ENCODE results near the gene ZNF763. TPM values are rescaled to one million over a fixed set of nuclear protein-coding genes. Genes with fewer than 3 reads are reported as not detected.

Gene ZNF763
- polyA plus RNA-seq, 3 donors = 1.3 to 2.6 (median 1.7) TPM

- Mint-ChIP-seq H3K27ac (no peak overlapping the region), H3K27me3 (ENCODE audit: low read depth in 3 of 3) (peaks cover 0 to 1% (median 0%) of the 10 kb centered on the region in 3 donors), H3K4me1 (no peaks in the 10 kb centered on the region), H3K9me3 (peaks cover 66 to 93% (median 91%) of the 10 kb centered on the region in 7 donors), H3K4me3 (no peak overlapping the region), H3K36me3 (peaks cover 70 to 86% of the 10 kb centered on the region in 2 donors)
- Histone ChIP-seq H3K9me3 (replicated peaks in 1 of 2; ENCODE audit: control insufficient read depth in 1 of 2, insufficient read depth in 1 of 2, low read length in 2 of 2) (peaks cover 85 to 90% of the 10 kb centered on the region in 2 donors), H4K20me1 (ENCODE audit: insufficient read depth, low read length) (no peaks in the 10 kb centered on the region), H3K27ac (ENCODE audit: low read depth in 1 of 2, low read length in 2 of 2) (no peak overlapping the region), H3K4me3 (replicated peaks in 1 of 3; ENCODE audit: low read depth in 2 of 3, low read length in 3 of 3) (peak overlapping the region in 1 of 3 experiments; percentile 51), H3K36me3 (replicated peaks in 1 of 2; ENCODE audit: control insufficient read depth in 1 of 2, insufficient read depth in 2 of 2, low read length in 2 of 2) (peaks cover 30 to 87% of the 10 kb centered on the region in 2 donors), H3K4me2 (replicated peaks; ENCODE audit: extremely low read depth, low read length, poor library complexity, severe bottlenecking) (no peak overlapping the region), H3K27me3 (ENCODE audit: control insufficient read depth in 2 of 2, insufficient read depth in 2 of 2, low read length in 2 of 2) (no peaks in the 10 kb centered on the region), H3K79me2 (ENCODE audit: insufficient read depth, low read length) (peaks cover 73% of the 10 kb centered on the region), H3K9ac (ENCODE audit: insufficient read depth, low read length, poor library complexity, severe bottlenecking) (no peak overlapping the region), H2AFZ (ENCODE audit: insufficient read depth, low read depth, low read length, poor library complexity, severe bottlenecking) (no peak overlapping the region), H3K4me1 (ENCODE audit: control insufficient read depth in 1 of 2, insufficient read depth in 2 of 2, low read length in 2 of 2) (no peaks in the 10 kb centered on the region)
- TF ChIP-seq, protein P1, sequence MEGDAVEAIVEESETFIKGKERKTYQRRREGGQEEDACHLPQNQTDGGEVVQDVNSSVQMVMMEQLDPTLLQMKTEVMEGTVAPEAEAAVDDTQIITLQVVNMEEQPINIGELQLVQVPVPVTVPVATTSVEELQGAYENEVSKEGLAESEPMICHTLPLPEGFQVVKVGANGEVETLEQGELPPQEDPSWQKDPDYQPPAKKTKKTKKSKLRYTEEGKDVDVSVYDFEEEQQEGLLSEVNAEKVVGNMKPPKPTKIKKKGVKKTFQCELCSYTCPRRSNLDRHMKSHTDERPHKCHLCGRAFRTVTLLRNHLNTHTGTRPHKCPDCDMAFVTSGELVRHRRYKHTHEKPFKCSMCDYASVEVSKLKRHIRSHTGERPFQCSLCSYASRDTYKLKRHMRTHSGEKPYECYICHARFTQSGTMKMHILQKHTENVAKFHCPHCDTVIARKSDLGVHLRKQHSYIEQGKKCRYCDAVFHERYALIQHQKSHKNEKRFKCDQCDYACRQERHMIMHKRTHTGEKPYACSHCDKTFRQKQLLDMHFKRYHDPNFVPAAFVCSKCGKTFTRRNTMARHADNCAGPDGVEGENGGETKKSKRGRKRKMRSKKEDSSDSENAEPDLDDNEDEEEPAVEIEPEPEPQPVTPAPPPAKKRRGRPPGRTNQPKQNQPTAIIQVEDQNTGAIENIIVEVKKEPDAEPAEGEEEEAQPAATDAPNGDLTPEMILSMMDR (IDR thresholded peaks at IDR 0.05) = no peak
- no peak for DNase-seq
- intact Hi-C loops (cut with micrococcal nuclease) = no loop called here
- WGBS (ENCODE audit: insufficient coverage) = 100% methylated on average over 1 of the region's 10 CpGs
These were observed 22.6 kb upstream of the ZNF763 start for GRCh38 chr19:11942008-11942842.

GRCh38 chr19:11942843-11943108 lies 22.1 kb upstream of the ZNF763 start:
- H3K4me3 ChIP-seq (replicated peaks in 1 of 3; ENCODE audit: low read depth in 2 of 3, low read length in 3 of 3) = peak overlapping the region in 1 of 3 experiments; percentile 51
- TF ChIP-seq, protein P1 (IDR thresholded peaks at IDR 0.05) = no peak
- no peak overlapping the region for H3K27ac ChIP-seq (ENCODE audit: low read depth in 1 of 2, low read length in 2 of 2)
- H4K20me1 ChIP-seq (ENCODE audit: insufficient read depth, low read length) = no peaks in the 10 kb centered on the region
- no peaks in the 10 kb centered on the region for H3K27me3 ChIP-seq (ENCODE audit: control insufficient read depth in 2 of 2, insufficient read depth in 2 of 2, low read length in 2 of 2)
- Mint-ChIP-seq H3K4me1 (no peaks in the 10 kb centered on the region), H3K36me3 (peaks cover 75 to 86% of the 10 kb centered on the region in 2 donors), H3K27ac (no peak overlapping the region), H3K9me3 (peaks cover 68 to 93% (median 91%) of the 10 kb centered on the region in 7 donors), H3K4me3 (no peak overlapping the region), H3K27me3 (ENCODE audit: low read depth in 3 of 3) (peaks cover 0 to 1% (median 0%) of the 10 kb centered on the region in 3 donors)
- peaks cover 83 to 91% of the 10 kb centered on the region in 2 donors for H3K9me3 ChIP-seq (replicated peaks in 1 of 2; ENCODE audit: control insufficient read depth in 1 of 2, insufficient read depth in 1 of 2, low read length in 2 of 2)
- no peaks in the 10 kb centered on the region for H3K4me1 ChIP-seq (ENCODE audit: control insufficient read depth in 1 of 2, insufficient read depth in 2 of 2, low read length in 2 of 2)
- H2AFZ ChIP-seq (ENCODE audit: insufficient read depth, low read depth, low read length, poor library complexity, severe bottlenecking) = no peak overlapping the region
- intact Hi-C loops (cut with micrococcal nuclease) = no loop called here
- no peak for DNase-seq
- no peak overlapping the region for H3K9ac ChIP-seq (ENCODE audit: insufficient read depth, low read length, poor library complexity, severe bottlenecking)
- H3K4me2 ChIP-seq (replicated peaks; ENCODE audit: extremely low read depth, low read length, poor library complexity, severe bottlenecking) = no peak overlapping the region
- peaks cover 67% of the 10 kb centered on the region for H3K79me2 ChIP-seq (ENCODE audit: insufficient read depth, low read length)
- peaks cover 35 to 87% of the 10 kb centered on the region in 2 donors for H3K36me3 ChIP-seq (replicated peaks in 1 of 2; ENCODE audit: control insufficient read depth in 1 of 2, insufficient read depth in 2 of 2, low read length in 2 of 2)

All from CD14-positive monocyte (primary cell).